GM12878 (cell line): Measurements from ENCODE around the gene ASCC1. TPM values are rescaled to one million over a fixed set of nuclear protein-coding genes. Genes with fewer than 3 reads are reported as not detected.

Experiments
- ATF7 ChIP-seq: fragments of 450-650 bp; IDR thresholded peaks from 2 replicates; pipeline ENCODE4 v1.6.1; 2016; ENCODE audit warnings: low read depth, mild to moderate bottlenecking
- BCLAF1 ChIP-seq: fragments of 450-650 bp; IDR thresholded peaks from 2 replicates; pipeline ENCODE4 v1.6.1; 2017; ENCODE audit warnings: antibody characterized with exemption, mild to moderate bottlenecking, moderate library complexity
- E2F8 ChIP-seq: fragments of 450-650 bp; IDR thresholded peaks from 2 replicates; pipeline ENCODE4 v1.6.1; 2018; ENCODE audit warnings: mild to moderate bottlenecking, low read depth, moderate library complexity; ENCODE audit not compliant: partially characterized antibody
- ETV6 ChIP-seq, 2 experiments: fragments of 450-650 bp in 1 of 2; IDR thresholded peaks in 1 of 2; conservative IDR thresholded peaks in 1 of 2; 2 replicates each; pipeline ENCODE4 v1.6.1; 2014; ENCODE audit warnings: antibody characterized with exemption in 1 of 2, borderline replicate concordance in 1 of 2, low read depth in 1 of 2, mild to moderate bottlenecking in 1 of 2, moderate library complexity in 1 of 2
- HDAC6 ChIP-seq: fragments of 200-600 bp; sonication (generic); IDR thresholded peaks from one replicate; pipeline ENCODE4 v1.8.0; 2017; ENCODE audit warnings: antibody characterized with exemption; ENCODE audit not compliant: unreplicated experiment
- HSF1 ChIP-seq: fragments of 150-350 bp; IDR thresholded peaks from 2 replicates; pipeline ENCODE4 v1.6.1; 2014; ENCODE audit warnings: mild to moderate bottlenecking, low read depth, low read length
- IRF4 ChIP-seq: IDR thresholded peaks from 2 replicates; pipeline ENCODE4 v1.6.1; 2011; ENCODE audit warnings: low read depth, low read length
- POLR2A ChIP-seq: IDR thresholded peaks from 2 replicates; pipeline ENCODE4 v1.6.1; 2011; ENCODE audit warnings: low read depth, mild to moderate bottlenecking, low read length
- RELA ChIP-seq: fragments of 450-650 bp; IDR thresholded peaks from 2 replicates; pipeline ENCODE4 v1.8.0; 2014; ENCODE audit warnings: borderline replicate concordance; ENCODE audit not compliant: partially characterized antibody
- REST ChIP-seq: IDR thresholded peaks from 2 replicates; pipeline ENCODE4 v1.6.1; 2012; ENCODE audit warnings: mild to moderate bottlenecking, low read depth, low read length
- SREBF1 ChIP-seq: IDR thresholded peaks from 2 replicates; pipeline ENCODE4 v1.6.1; 2012; ENCODE audit warnings: mild to moderate bottlenecking, low read length
- TAF1 ChIP-seq: IDR thresholded peaks from 2 replicates; pipeline ENCODE4 v1.6.1; 2011; ENCODE audit warnings: mild to moderate bottlenecking, low read depth, low read length, borderline replicate concordance
- WRNIP1 ChIP-seq: IDR thresholded peaks from 2 replicates; pipeline ENCODE4 v1.6.1; 2011; ENCODE audit warnings: low read depth, low read length, improper control_type of control experiment, borderline replicate concordance
- YBX1 ChIP-seq: fragments of 450-650 bp; IDR thresholded peaks from 2 replicates; pipeline ENCODE4 v1.6.1; 2016; ENCODE audit warnings: antibody characterized with exemption
- ZBED1 ChIP-seq: IDR thresholded peaks from 2 replicates; pipeline ENCODE4 v1.6.1; 2016; ENCODE audit warnings: borderline replicate concordance
- ZBTB33 ChIP-seq: fragments of 450-650 bp; IDR thresholded peaks from 2 replicates; pipeline ENCODE4 v1.6.1; 2017; ENCODE audit warnings: mild to moderate bottlenecking
- ZNF24 ChIP-seq: fragments of 450-650 bp; IDR thresholded peaks from 2 replicates; pipeline ENCODE4 v1.6.1; 2017; ENCODE audit warnings: antibody characterized with exemption, mild to moderate bottlenecking
- ZNF274 ChIP-seq: IDR thresholded peaks from one replicate; pipeline ENCODE4 v1.8.0; 2011; ENCODE audit not compliant: insufficient read length, insufficient read depth
- polyA plus RNA-seq, 11 experiments: library from polyadenylated mRNA; depleted of rRNA in 4 of 11; unstranded in 6 of 11; stranded (reverse) in 5 of 11; fragments of >200 nt; fragmentation: Nextera tagmentation in 4 of 11; fragmentation: Illumina TruSeq in 1 of 11; extraction: Ambion mirVana in 4 of 11; extraction: Trizol in 1 of 11; gene quantifications; 1 replicate in 1 of 11; 2 replicates in 10 of 11; pipeline versions ENCODE4 v1.2.1 to v1.2.3, GENCODE V29; 2011 to 2016; ENCODE audit warnings: inconsistent platforms in 2 of 11, missing spikeins in 2 of 11, low read depth in 1 of 11
- total RNA-seq, 4 experiments: library from RNA; depleted of rRNA in 3 of 4; stranded (reverse); fragments of >200 nt in 3 of 4; fragmentation: Illumina TruSeq in 1 of 4; extraction: Trizol in 1 of 4; gene quantifications; 2 replicates each; pipeline versions ENCODE4 v1.2.1 to v1.2.3, GENCODE V29; 2013 to 2021

Gene ASCC1
- total and polyA plus RNA-seq, 10 of the 15 experiments (the other 5 are each of a cell fraction or from before 2014, with no cell fraction given): 23.3 to 80.6 (median 42.8) TPM

- TF ChIP-seq ATF7 (peak; percentile 48; the same call in 1 of the 2 replicates), ZBTB33 (no peak), TAF1 (no peak), POLR2A (no peak), BCLAF1 (no peak), YBX1 (no peak), ETV6 (conservative IDR thresholded peaks at IDR 0.05 in 1 of 2, IDR thresholded peaks at IDR 0.05 in 1 of 2; ENCODE audit: borderline replicate concordance in 1 of 2, low read depth in 1 of 2) (no peak), SREBF1 (no peak), HSF1 (no peak), E2F8 (no peak), WRNIP1 (no peak), ZNF274 (no peak), ZBED1 (no peak), REST (no peak), IRF4 (peak; percentile 65), RELA (no peak), HDAC6 (no peak), ZNF24 (peak; percentile 40; the same call in 1 of the 2 replicates)
Observed at GRCh38 chr10:72048450-72049124, 167.5 kb downstream of the ASCC1 start (continued).
